ENCODE results near the gene C17orf58. TPM values are rescaled to one million over a fixed set of nuclear protein-coding genes. Genes with fewer than 3 reads are reported as not detected.

C17orf58 gene
- total and polyA plus RNA-seq, 9 of the 15 experiments (the other 6 are each of a cell fraction or from before 2014, with no cell fraction given): 8.6 to 37.4 (median 27.6) TPM

DNA sequence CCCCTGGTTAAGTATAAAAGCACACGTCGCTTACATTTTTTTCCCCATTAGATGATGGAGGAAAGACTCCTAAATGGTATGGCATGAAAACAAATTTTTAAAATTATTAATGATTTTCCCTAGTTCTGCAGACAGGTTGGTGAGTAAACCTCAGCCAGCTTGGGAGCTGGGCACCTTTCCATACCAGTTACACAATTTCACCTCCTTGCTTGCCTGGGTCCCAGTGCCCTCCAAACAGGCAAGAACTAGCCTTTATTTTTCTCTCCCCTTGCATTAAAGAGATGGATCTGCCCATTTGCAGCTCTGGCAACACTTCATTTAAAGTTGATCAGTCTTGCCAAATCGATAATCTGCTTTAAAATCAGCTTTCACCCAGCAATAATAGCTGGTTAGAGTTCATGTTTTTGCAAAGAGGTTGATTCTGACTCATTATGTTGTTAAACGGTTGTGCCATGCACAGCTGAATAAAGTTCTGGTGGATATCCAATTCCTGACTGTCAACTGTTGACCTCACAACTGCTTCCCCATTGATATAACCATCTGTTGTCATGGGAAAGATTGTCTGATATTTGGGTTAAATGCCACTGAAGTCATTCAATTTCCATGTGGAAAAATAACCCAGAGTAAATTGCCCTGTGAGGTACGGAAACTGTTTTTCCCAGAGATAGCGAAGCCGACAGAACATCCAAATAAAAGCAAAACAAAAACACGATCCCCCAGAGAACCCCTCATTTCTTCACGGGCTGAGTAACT is 1.3 kb downstream of the C17orf58 start:
- ATAC-seq (no peak), FAIRE-seq (peak; percentile 37), DNase-seq (ENCODE audit: extremely low read depth in 1 of 4, low spot score in 3 of 4) (no peak)
- peaks cover 5% of the 10 kb centered on the region; the same call in 1 of the 3 replicates for H3K36me3 ChIP-seq (ENCODE audit: control insufficient read depth, insufficient read depth, low read length)
- H3K9ac ChIP-seq (ENCODE audit: insufficient read depth in 1 of 2, low read depth in 2 of 2, low read length in 2 of 2): peak overlapping the region in 1 of 2 experiments; percentile 50; a peak in 1 of 4 replicates
- TSS peak; percentile 90 for BruUV-seq (replicated peaks)
- no peaks in the 10 kb centered on the region for H4K20me1 ChIP-seq (replicated peaks; ENCODE audit: control insufficient read depth, insufficient read depth, low read length)
- peaks cover 21% of the 10 kb centered on the region for H3K79me2 ChIP-seq (ENCODE audit: control insufficient read depth, insufficient read depth, low read length)
- intact Hi-C loops (cut with micrococcal nuclease) (no loop called here), in situ Hi-C loops (cut with MboI) (no loop called here)
- H3K4me3 ChIP-seq: peak overlapping the region; percentile 10; the same call in 1 of the 2 replicates
- ChIA-PET CTCF (ENCODE audit: low intra/inter-chr PET ratio) (no interaction called here), POLR2A (interaction anchor here (0.6 kb wide), 1 partner anchor 192 kb away, joined by 3 read pairs; no protein-coding TSS in a partner anchor)
- peak overlapping the region; percentile 99 for H3K27ac ChIP-seq (ENCODE audit: extremely low read depth, low read depth, low read length)
- no peaks in the 10 kb centered on the region for H3K9me3 ChIP-seq (replicated peaks; ENCODE audit: control insufficient read depth, insufficient read depth, low read depth, low read length)
- no peak overlapping the region for H2AFZ ChIP-seq (ENCODE audit: low read depth, low read length)
- H3K4me1 ChIP-seq (replicated peaks in 1 of 2; ENCODE audit: control insufficient read depth in 2 of 2, insufficient read depth in 2 of 2, low read length in 2 of 2): peaks cover 20 to 25% of the 10 kb centered on the region in 2 experiments
- H3K4me2 ChIP-seq (ENCODE audit: insufficient read depth, low read length): peak overlapping the region; percentile 73
- no peaks in the 10 kb centered on the region for H3K27me3 ChIP-seq (ENCODE audit: control insufficient read depth in 2 of 2, insufficient read depth in 2 of 2, low read length in 2 of 2)
- WGBS (ENCODE audit: insufficient coverage, low coverage, missing lambda C conversion rate): 64% methylated on average over 9 of the region's 9 CpGs
- H3K9me1 ChIP-seq (ENCODE audit: control insufficient read depth, insufficient read depth, low read length): no peaks in the 10 kb centered on the region
- TF ChIP-seq, protein P1, sequence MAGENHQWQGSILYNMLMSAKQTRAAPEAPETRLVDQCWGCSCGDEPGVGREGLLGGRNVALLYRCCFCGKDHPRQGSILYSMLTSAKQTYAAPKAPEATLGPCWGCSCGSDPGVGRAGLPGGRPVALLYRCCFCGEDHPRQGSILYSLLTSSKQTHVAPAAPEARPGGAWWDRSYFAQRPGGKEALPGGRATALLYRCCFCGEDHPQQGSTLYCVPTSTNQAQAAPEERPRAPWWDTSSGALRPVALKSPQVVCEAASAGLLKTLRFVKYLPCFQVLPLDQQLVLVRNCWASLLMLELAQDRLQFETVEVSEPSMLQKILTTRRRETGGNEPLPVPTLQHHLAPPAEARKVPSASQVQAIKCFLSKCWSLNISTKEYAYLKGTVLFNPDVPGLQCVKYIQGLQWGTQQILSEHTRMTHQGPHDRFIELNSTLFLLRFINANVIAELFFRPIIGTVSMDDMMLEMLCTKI (IDR thresholded peaks at IDR 0.05; ENCODE audit: partially characterized antibody): no peak
- TF ChIP-seq SUPT5H (IDR thresholded peaks at IDR 0.05): 0 out of 2 replicates have a peak, but pooled peaks have one; percentile 4
- TF ChIP-seq, protein P2, sequence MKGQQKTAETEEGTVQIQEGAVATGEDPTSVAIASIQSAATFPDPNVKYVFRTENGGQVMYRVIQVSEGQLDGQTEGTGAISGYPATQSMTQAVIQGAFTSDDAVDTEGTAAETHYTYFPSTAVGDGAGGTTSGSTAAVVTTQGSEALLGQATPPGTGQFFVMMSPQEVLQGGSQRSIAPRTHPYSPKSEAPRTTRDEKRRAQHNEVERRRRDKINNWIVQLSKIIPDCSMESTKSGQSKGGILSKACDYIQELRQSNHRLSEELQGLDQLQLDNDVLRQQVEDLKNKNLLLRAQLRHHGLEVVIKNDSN (CRISPR knock-in tag; IDR thresholded peaks at IDR 0.05): no peak
- peak; percentile 69 for TF ChIP-seq ZBTB40 (IDR thresholded peaks at IDR 0.05)
- TF ChIP-seq ZBTB40 (CRISPR knock-in tag; IDR thresholded peaks at IDR 0.05): no peak; the same call in 1 of the 2 replicates
- no peak for TF ChIP-seq IRF9 (tag; IDR thresholded peaks at IDR 0.05)
- no peak for TF ChIP-seq HOXB6 (CRISPR knock-in tag; IDR thresholded peaks at IDR 0.05; ENCODE audit: borderline replicate concordance)
- TF ChIP-seq ZNF766 (CRISPR knock-in tag; conservative IDR thresholded peaks at IDR 0.05): 0 out of 2 replicates have a peak, but pooled peaks have one; percentile 21
- TF ChIP-seq RFX1 (IDR thresholded peaks at IDR 0.05): peak; percentile 32; the same call in 1 of the 2 replicates
